NCI-H2171 treated with DMSO at 0.1 percent for 48 hours (cell line): ENCODE results near the gene PRR14L.

Source experiments
- DNase-seq: peaks from one replicate; lab custom pipeline; 2025; lab: John Stamatoyannopoulos, UW

PRR14L gene

GRCh38 chr22:31639436-31640039 is 110.4 kb downstream of the PRR14L start:
- no peak for DNase-seq

GRCh38 chr22:31637891-31638618 is 111.9 kb downstream of the PRR14L start:
- no peak for DNase-seq

- DNase-seq: no peak
Observed at GRCh38 chr22:31637447-31637890, 112.5 kb downstream of the PRR14L start.

GRCh38 chr22:31635638-31636306 is 114.2 kb downstream of the PRR14L start:
- no peak for DNase-seq

GRCh38 chr22:31631436-31631835 is 118.5 kb downstream of the PRR14L start:
- no peak for DNase-seq
